Common myeloid progenitor, CD34-positive (primary cell): Measurements from ENCODE around the gene PPM1L.

Experiments used
- CTCF ChIA-PET: fragments of 350-600 bp; sonication (Branson Sonifier 250); formaldehyde crosslinking; loops from one replicate; lab custom pipeline; 2021; ENCODE audit warnings: antibody characterized with exemption; lab: Charles Lee
- POLR2A ChIA-PET: fragments of 350-600 bp; sonication (Branson Sonifier 250); formaldehyde crosslinking; loops from one replicate; lab custom pipeline; 2021; ENCODE audit warnings: antibody characterized with exemption; lab: Charles Lee
- DNase-seq, 3 donors: peaks; one replicate each; pipeline versions ENCODE4 v3.0.0 to v3.0.0-alpha.2; 2013
- H3K27ac ChIP-seq, 2 experiments: 1 replicate in 1 of 2; 2 replicates in 1 of 2; pipeline ENCODE4 v1.7.0; 2013; ENCODE audit warnings: inconsistent platforms in 2 of 2, low read length in 2 of 2, mild to moderate bottlenecking in 2 of 2, low read depth in 1 of 2, moderate library complexity in 1 of 2; ENCODE audit not compliant: severe bottlenecking in 2 of 2, insufficient read depth in 1 of 2, poor library complexity in 1 of 2
- H3K27me3 ChIP-seq, 5 experiments: replicated peaks in 2 of 5; 1 replicate in 3 of 5; 2 replicates in 2 of 5; pipeline versions ENCODE4 v1.6.1 to v1.7.0; 2013; ENCODE audit warnings: low read length in 4 of 5, mild to moderate bottlenecking in 2 of 5, moderate library complexity in 2 of 5, inconsistent platforms in 1 of 5; ENCODE audit not compliant: insufficient read depth in 5 of 5, control insufficient read depth in 4 of 5
- H3K36me3 ChIP-seq, 4 experiments: 1 replicate in 2 of 4; 2 replicates in 2 of 4; pipeline versions ENCODE4 v1.6.1 to v1.7.0; 2013; ENCODE audit warnings: low read length in 3 of 4, control low read depth in 1 of 4, mild to moderate bottlenecking in 1 of 4; ENCODE audit not compliant: control insufficient read depth in 4 of 4, insufficient read depth in 4 of 4
- H3K4me1 ChIP-seq, 4 experiments: 1 replicate in 3 of 4; 2 replicates in 1 of 4; pipeline versions ENCODE4 v1.6.1 to v1.7.1; 2013; ENCODE audit warnings: low read length in 3 of 4, mild to moderate bottlenecking in 3 of 4, control low read depth in 1 of 4, inconsistent platforms in 1 of 4, moderate library complexity in 1 of 4; ENCODE audit not compliant: control insufficient read depth in 4 of 4, insufficient read depth in 4 of 4; ENCODE audit errors: control extremely low read depth in 1 of 4
- H3K4me3 ChIP-seq, 7 experiments: 1 replicate in 4 of 7; 2 replicates in 3 of 7; pipeline versions ENCODE4 v1.5.1 to v1.7.0; 2013; ENCODE audit warnings: mild to moderate bottlenecking in 7 of 7, low read length in 6 of 7, moderate library complexity in 6 of 7, inconsistent platforms in 2 of 7, low read depth in 2 of 7, control low read depth in 1 of 7; ENCODE audit not compliant: insufficient read depth in 4 of 7, control insufficient read depth in 1 of 7; ENCODE audit errors: extremely low read depth in 1 of 7
- H3K9me3 ChIP-seq, 5 experiments: 1 replicate in 4 of 5; 2 replicates in 1 of 5; pipeline versions ENCODE4 v1.6.1 to v1.7.1; 2013; ENCODE audit warnings: low read length in 4 of 5, mild to moderate bottlenecking in 2 of 5, inconsistent platforms in 1 of 5, low read depth in 1 of 5, moderate library complexity in 1 of 5; ENCODE audit not compliant: control insufficient read depth in 4 of 5, insufficient read depth in 2 of 5; ENCODE audit errors: control extremely low read depth in 1 of 5
- WGBS: methylation state at CpG from one replicate; pipeline ENCODE4 v1.1.5; 2013; ENCODE audit not compliant: insufficient coverage; 5-methylcytosine and 5-hydroxymethylcytosine counted together

The PPM1L gene

DNA sequence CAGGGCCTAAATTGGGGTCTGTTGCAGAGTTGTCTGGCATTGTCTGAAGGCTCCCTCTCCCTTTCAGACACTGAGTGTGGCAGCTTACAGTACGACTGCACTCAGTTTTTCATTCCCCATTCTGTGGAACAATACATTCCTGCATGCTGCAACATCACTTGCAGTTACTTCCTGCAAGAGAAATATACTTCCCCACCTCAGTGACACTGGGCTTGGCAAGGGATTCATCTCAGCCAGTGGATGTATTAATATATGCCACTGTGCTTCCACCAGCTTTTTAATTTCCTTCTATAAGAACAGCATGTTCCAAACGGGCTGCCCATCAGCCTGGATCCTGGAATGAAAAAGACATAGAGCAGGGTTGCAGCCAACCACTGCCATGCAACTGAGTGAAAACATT, 326.0 kb downstream of the PPM1L start:
- H3K27ac ChIP-seq, result no peak overlapping the region

DNA sequence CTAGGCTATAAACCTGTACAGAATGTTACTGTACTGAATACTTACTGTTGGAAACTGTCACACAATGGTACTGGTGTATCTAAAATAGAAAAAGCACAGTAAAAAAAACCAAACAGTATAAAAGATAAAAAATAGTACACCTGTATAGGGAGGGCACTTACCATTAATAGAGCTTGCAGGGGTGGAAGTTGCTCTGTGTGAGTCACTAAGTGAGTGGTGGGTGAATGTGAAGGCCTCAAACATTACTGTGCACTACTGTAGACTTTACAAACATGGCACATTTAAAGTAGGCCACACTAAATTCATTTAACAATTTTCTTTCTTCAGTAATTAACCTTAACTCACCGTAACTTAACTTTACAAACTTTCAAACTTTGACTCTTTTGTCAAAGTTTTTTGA, 327.1 kb downstream of the PPM1L start:
- Histone ChIP-seq H3K27ac (no peak overlapping the region), H3K4me1 (peaks cover 6 to 10% (median 10%) of the 10 kb centered on the region in 4 experiments), H3K4me3 (no peak overlapping the region), H3K9me3 (no peaks in the 10 kb centered on the region), H3K27me3 (no peaks in the 10 kb centered on the region), H3K36me3 (peaks cover 5 to 20% (median 9%) of the 10 kb centered on the region in 4 experiments)
- 91% methylated on average over 1 of the region's 1 CpG for WGBS
- ChIA-PET POLR2A (interaction anchor here (1.0 kb wide), 1 partner anchor 10 kb away, joined by 3 read pairs; no protein-coding TSS in a partner anchor), CTCF (interaction anchor here (0.7 to 1.5 kb wide), 2 partner anchors 20 to 27 kb away, joined by 3 read pairs; no protein-coding TSS in a partner anchor)
- no peak for DNase-seq

More for the DNA sequence above, 326.0 kb downstream of the PPM1L start:
- H3K27me3 ChIP-seq, result no peaks in the 10 kb centered on the region
- no peaks in the 10 kb centered on the region for H3K9me3 ChIP-seq
- DNase-seq, result peak in 2 of 3 donors; percentile 20 to 43
- CTCF ChIA-PET, result interaction anchor here (1.5 kb wide), 1 partner anchor 28 kb away, joined by 3 read pairs; no protein-coding TSS in a partner anchor
- H3K36me3 ChIP-seq, result peaks cover 4 to 20% (median 5%) of the 10 kb centered on the region in 4 experiments
- peak overlapping the region in 3 of 7 experiments; percentile 27 to 48 (median 43) for H3K4me3 ChIP-seq
- POLR2A ChIA-PET, result no interaction called here
- H3K4me1 ChIP-seq, result peaks cover 6 to 10% (median 10%) of the 10 kb centered on the region in 4 experiments
- 39% methylated on average over 2 of the region's 2 CpGs for WGBS

DNA sequence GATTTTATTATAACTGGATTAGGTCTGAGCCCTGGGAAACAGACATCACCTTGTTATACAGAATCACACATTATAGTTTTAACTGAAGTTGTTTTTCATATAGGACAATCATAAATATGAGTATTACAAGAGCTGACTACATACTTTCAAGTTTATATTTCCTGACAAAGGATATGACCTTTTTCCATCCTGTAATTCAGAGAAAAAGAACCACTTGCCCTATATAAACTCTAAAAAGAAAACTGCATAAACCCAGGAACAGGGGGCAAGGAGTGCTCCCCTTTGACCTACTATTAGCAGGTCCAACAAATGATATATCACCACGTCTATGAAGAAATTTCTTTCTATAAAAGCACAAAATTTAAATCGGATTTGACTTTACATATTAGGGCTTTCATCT, 328.2 kb downstream of the PPM1L start:
- CTCF ChIA-PET, result no interaction called here
- peaks cover 5 to 24% (median 9%) of the 10 kb centered on the region in 4 experiments for H3K36me3 ChIP-seq
- H3K9me3 ChIP-seq, result no peaks in the 10 kb centered on the region
- no peak overlapping the region for H3K27ac ChIP-seq
- 100% methylated on average over 2 of the region's 2 CpGs for WGBS
- no peak overlapping the region for H3K4me3 ChIP-seq
- peaks cover 6 to 10% (median 10%) of the 10 kb centered on the region in 4 experiments for H3K4me1 ChIP-seq
- no peak for DNase-seq
- no peaks in the 10 kb centered on the region for H3K27me3 ChIP-seq
- POLR2A ChIA-PET, result no interaction called here

DNA sequence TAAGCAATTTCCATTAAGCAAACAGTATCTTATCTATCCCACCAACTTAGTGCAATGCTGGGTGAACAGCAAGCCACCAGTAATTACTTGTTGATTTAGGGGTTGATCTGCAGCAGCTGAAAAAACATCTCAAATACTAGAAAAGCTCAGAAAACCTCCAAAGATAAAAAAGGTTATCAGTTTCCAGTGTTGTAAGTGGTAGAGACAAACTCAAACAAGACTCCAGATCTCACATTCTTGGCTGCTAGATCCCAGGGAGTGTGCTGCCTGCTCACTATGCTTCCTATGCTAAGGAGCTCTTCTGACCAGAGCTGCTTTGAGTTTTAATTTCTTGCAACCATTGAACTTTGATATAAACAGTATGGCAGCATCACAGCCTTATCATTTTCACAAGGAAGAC, 337.9 kb downstream of the PPM1L start:
- H3K27me3 ChIP-seq, result no peaks in the 10 kb centered on the region
- H3K4me3 ChIP-seq, result no peak overlapping the region
- H3K27ac ChIP-seq, result no peak overlapping the region
- CTCF ChIA-PET, result interaction anchor here (0.9 kb wide), 1 partner anchor 13 kb away, joined by 3 read pairs; no protein-coding TSS in a partner anchor
- no peak for DNase-seq
- H3K4me1 ChIP-seq, result no peaks in the 10 kb centered on the region
- POLR2A ChIA-PET, result no interaction called here
- peaks cover 0 to 19% (median 4%) of the 10 kb centered on the region in 4 experiments for H3K36me3 ChIP-seq
- H3K9me3 ChIP-seq, result no peaks in the 10 kb centered on the region

DNA sequence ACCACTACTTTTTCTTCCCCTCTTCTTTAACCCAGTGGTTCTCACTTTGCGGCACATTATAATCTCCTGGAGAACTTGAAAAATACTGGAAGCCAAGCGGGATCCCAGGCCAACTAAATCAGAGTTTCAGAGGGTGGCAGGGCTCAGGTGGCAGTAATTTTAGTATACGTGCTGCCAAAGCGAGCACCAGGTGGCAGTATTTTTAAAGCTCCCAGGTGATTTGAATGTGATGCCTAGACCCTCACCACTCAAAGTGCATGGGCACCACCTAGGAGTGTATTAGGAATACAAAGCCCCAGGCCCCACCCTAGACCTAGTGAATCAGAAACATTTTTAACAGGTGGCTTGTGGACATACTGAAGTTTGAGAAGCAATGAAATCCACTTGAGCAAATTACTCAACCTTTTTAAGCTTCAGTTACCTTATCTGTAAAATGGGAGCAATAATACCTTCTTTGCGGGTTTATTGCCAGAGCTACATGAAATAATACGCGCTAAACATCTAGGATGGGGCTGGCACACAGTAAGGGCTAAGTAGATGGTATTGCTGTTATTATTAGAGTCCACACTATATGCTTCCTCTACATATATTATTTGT, 340.8 kb downstream of the PPM1L start:
- Histone ChIP-seq H3K36me3 (peaks cover 0 to 25% (median 12%) of the 10 kb centered on the region in 4 experiments), H3K4me1 (no peaks in the 10 kb centered on the region), H3K9me3 (no peaks in the 10 kb centered on the region), H3K4me3 (no peak overlapping the region), H3K27me3 (no peaks in the 10 kb centered on the region), H3K27ac (no peak overlapping the region)
- POLR2A ChIA-PET, result interaction anchor here (0.5 kb wide), 1 partner anchor 16 kb away, joined by 4 read pairs; no protein-coding TSS in a partner anchor
- peak; percentile 14 to 34 (median 31) for DNase-seq
- WGBS, result 92% methylated on average over 5 of the region's 7 CpGs
- CTCF ChIA-PET, result interaction anchor here (1.3 kb wide), 1 partner anchor 178 kb away, joined by 4 read pairs; no protein-coding TSS in a partner anchor

DNA sequence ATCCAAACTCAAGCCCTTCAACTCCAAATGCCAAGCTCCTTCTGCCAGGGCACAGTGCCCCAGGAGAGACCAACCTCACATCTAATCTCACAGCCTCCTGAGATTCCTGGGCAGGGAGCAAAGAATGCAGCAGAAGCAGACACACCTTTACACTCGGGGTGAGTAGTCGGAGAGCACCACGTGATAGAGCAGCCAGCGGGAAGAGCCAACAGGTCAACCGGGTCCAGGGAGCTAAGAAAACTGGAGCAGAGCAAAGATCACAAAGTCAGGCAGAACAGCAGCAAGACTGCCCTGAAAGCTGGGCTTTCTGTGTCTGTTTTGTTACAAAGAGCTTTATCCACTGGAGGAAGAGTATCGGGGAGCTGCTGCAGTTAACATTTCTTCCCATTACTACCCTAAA, 345.0 kb downstream of the PPM1L start:
- ChIA-PET CTCF (interaction anchor here (1.2 to 1.3 kb wide), 3 partner anchors 14 to 31 kb away, joined by 3 to 6 read pairs (median 4); no protein-coding TSS in a partner anchor), POLR2A (no interaction called here)
- Histone ChIP-seq H3K27ac (no peak overlapping the region), H3K36me3 (peaks cover 0 to 25% (median 11%) of the 10 kb centered on the region in 4 experiments), H3K4me3 (no peak overlapping the region), H3K27me3 (no peaks in the 10 kb centered on the region), H3K9me3 (no peaks in the 10 kb centered on the region), H3K4me1 (peaks cover 3 to 19% (median 12%) of the 10 kb centered on the region in 4 experiments)
- WGBS, result 98% methylated on average over 6 of the region's 6 CpGs
- DNase-seq, result no peak

DNA sequence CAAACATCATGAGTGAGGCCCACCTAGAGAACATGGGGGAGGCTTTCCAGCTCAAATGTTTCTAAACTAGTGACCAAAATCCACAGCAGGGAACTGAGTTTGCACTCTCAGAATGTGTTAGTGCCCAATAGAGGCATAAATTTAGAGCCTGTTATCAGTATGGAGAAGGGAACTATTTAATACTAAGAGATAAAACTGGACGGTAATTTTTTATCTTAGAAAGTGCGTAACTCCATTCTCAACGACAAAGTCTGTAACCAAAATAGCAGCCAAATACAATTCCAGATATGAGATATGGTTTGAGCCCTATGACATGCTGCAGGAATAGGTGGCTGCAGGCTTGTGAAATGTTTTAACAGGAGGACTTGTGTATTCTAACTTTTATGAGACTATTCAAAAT, 345.6 kb downstream of the PPM1L start:
- no peaks in the 10 kb centered on the region for H3K9me3 ChIP-seq
- no peak overlapping the region for H3K27ac ChIP-seq
- DNase-seq, result no peak
- CTCF ChIA-PET, result interaction anchor here (0.7 to 1.3 kb wide), 5 partner anchors 13 to 120 kb away, joined by 3 to 6 read pairs (median 3); partner anchors contain the start of gene NMD3
- WGBS, result 100% methylated on average over 1 of the region's 3 CpGs
- no peak overlapping the region for H3K4me3 ChIP-seq
- peaks cover 3 to 19% (median 12%) of the 10 kb centered on the region in 4 experiments for H3K4me1 ChIP-seq
- peaks cover 0 to 25% (median 11%) of the 10 kb centered on the region in 4 experiments for H3K36me3 ChIP-seq
- POLR2A ChIA-PET, result no interaction called here
- H3K27me3 ChIP-seq, result no peaks in the 10 kb centered on the region
